ENCODE measurements around the gene KMT2E. TPM values are rescaled to one million over a fixed set of nuclear protein-coding genes. Genes with fewer than 3 reads are reported as not detected.

KMT2E gene
- total RNA-seq, 4 donors from 2014 or later, result 90.6 to 187 (median 112) TPM

DNA sequence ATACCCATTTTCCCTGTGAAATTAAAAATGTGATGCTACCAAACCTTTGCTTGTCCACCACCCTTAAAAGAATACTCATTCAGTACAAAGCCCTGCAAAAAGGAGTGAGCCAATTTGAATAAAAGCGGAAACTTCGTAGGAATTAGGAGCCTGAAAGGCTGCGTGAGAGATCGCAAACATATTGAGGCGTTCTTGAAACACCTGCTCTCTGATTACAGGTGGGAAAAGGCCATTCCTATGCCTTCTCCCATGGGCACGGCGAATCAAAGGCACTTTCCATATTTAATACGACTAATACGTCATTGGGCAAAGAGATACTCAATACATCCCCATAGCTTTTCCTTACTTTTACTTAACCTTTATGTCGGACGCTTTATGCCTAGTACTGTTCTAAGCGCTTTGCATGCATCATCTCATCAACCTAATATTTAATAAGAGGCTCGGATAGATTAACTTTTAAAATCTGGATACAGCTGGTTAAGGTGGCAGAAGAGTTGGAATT lies 30.9 kb upstream of the KMT2E start:
- H3K36me3 ChIP-seq, result no peaks in the 10 kb centered on the region
- no peaks in the 10 kb centered on the region for H3K9me3 ChIP-seq
- peaks cover 30 to 52% (median 37%) of the 10 kb centered on the region in 3 donors for H3K4me1 ChIP-seq
- H3K4me3 ChIP-seq, result peak overlapping the region; percentile 60 to 71
- no peak for ATAC-seq
- peak overlapping the region in 3 of 4 donors; percentile 96 to 99 (median 97) for H3K27ac ChIP-seq
- TF ChIP-seq POLR2A (IDR thresholded peaks at IDR 0.05) (no peak), EP300 (IDR thresholded peaks at IDR 0.05) (no peak), CTCF (IDR thresholded peaks at IDR 0.05) (no peak)
- 12 to 19% methylated on average over 13 of the region's 13 CpGs for WGBS, 2 donors (ENCODE audit: low coverage in 1 of 2)
- no peaks in the 10 kb centered on the region for H3K27me3 ChIP-seq

- no peaks in the 10 kb centered on the region for H3K9me3 ChIP-seq
- WGBS, 2 donors (ENCODE audit: low coverage in 1 of 2), result 0 to 1% methylated on average over 24 to 31 of the region's 62 CpGs
- H3K4me1 ChIP-seq, result peaks cover 23 to 45% (median 36%) of the 10 kb centered on the region in 3 donors
- H3K4me3 ChIP-seq, result peak overlapping the region; percentile 60 to 71
- TF ChIP-seq EP300 (IDR thresholded peaks at IDR 0.05) (no peak), POLR2A (IDR thresholded peaks at IDR 0.05) (peak; percentile 72 to 83), POLR2AphosphoS5 (IDR thresholded peaks at IDR 0.05) (peak; percentile 62), CTCF (IDR thresholded peaks at IDR 0.05) (peak in 3 of 4 experiments; percentile 72 to 81 (median 77))
- H3K27ac ChIP-seq, result peak overlapping the region in 3 of 4 donors; percentile 96 to 99 (median 97)
- peak; percentile 94 for ATAC-seq
- H3K27me3 ChIP-seq, result no peaks in the 10 kb centered on the region
- no peaks in the 10 kb centered on the region for H3K36me3 ChIP-seq
Observed at GRCh38 chr7:104983578-104984539, 30.1 kb upstream of the KMT2E start.

- Histone ChIP-seq H3K4me3 (peak overlapping the region; percentile 60 to 71), H3K9me3 (no peaks in the 10 kb centered on the region), H3K36me3 (no peaks in the 10 kb centered on the region), H3K4me1 (peaks cover 21 to 36% (median 31%) of the 10 kb centered on the region in 3 donors), H3K27ac (peak overlapping the region in 3 of 4 donors; percentile 96 to 99 (median 97)), H3K27me3 (no peaks in the 10 kb centered on the region)
- no peak for ATAC-seq
- no peak for TF ChIP-seq POLR2AphosphoS5 (IDR thresholded peaks at IDR 0.05)
- TF ChIP-seq EP300 (IDR thresholded peaks at IDR 0.05), result no peak
- no peak for TF ChIP-seq CTCF (IDR thresholded peaks at IDR 0.05)
- TF ChIP-seq POLR2A (IDR thresholded peaks at IDR 0.05), result no peak
- 22 to 23% methylated on average over 7 of the region's 7 CpGs for WGBS, 2 donors (ENCODE audit: low coverage in 1 of 2)
Observed at GRCh38 chr7:104984585-104985258, 29.3 kb upstream of the KMT2E start.

- no peak for TF ChIP-seq POLR2AphosphoS5 (IDR thresholded peaks at IDR 0.05)
- TF ChIP-seq POLR2A (IDR thresholded peaks at IDR 0.05), result no peak
- no peak for TF ChIP-seq EP300 (IDR thresholded peaks at IDR 0.05)
- TF ChIP-seq CTCF (IDR thresholded peaks at IDR 0.05), result no peak
- Histone ChIP-seq H3K9me3 (no peaks in the 10 kb centered on the region), H3K27ac (peak overlapping the region in 3 of 4 donors; percentile 96 to 99 (median 97)), H3K36me3 (no peaks in the 10 kb centered on the region), H3K27me3 (no peaks in the 10 kb centered on the region), H3K4me3 (no peak overlapping the region), H3K4me1 (peaks cover 21 to 31% (median 27%) of the 10 kb centered on the region in 3 donors)
- WGBS, 2 donors (ENCODE audit: low coverage in 1 of 2), result 22 to 36% methylated on average over 1 of the region's 1 CpG
- ATAC-seq, result no peak
Observed at GRCh38 chr7:104985259-104985617, 28.8 kb upstream of the KMT2E start.
